Nephron progenitor cell (in vitro differentiated cells): Measurements from ENCODE around the gene TBCB.
A peak's percentile ranks its signal among the peaks of the same experiment; 100 is the strongest.

Experiments used
- DNase-seq: peaks from one replicate; pipeline ENCODE4 v3.0.0; 2021
- H3K27ac Mint-ChIP-seq: 2 replicates; pipeline ENCODE4 v1.8.0; 2021; ENCODE audit warnings: mild to moderate bottlenecking, moderate library complexity, mixed read lengths
- H3K27me3 Mint-ChIP-seq: 2 replicates; pipeline ENCODE4 v1.8.0; 2021; ENCODE audit warnings: mild to moderate bottlenecking, low read depth, mixed read lengths; ENCODE audit not compliant: poor library complexity
- H3K36me3 Mint-ChIP-seq: 2 replicates; pipeline ENCODE4 v1.8.0; 2021; ENCODE audit warnings: low read depth, mixed read lengths
- H3K4me1 Mint-ChIP-seq: 2 replicates; pipeline ENCODE4 v1.8.0; 2021; ENCODE audit warnings: mixed read lengths
- H3K4me3 Mint-ChIP-seq: 2 replicates; pipeline ENCODE4 v1.8.0; 2021; ENCODE audit warnings: mild to moderate bottlenecking, moderate library complexity, mixed read lengths
- H3K9me3 Mint-ChIP-seq: 2 replicates; pipeline ENCODE4 v1.8.0; 2021; ENCODE audit warnings: mild to moderate bottlenecking, moderate library complexity, mixed read lengths
- TF ChIP-seq, protein P1 (sequence below): fragments of 200-600 bp; sonication (generic); IDR thresholded peaks from 2 replicates; pipeline ENCODE4 v1.5.0; 2021; ENCODE audit warnings: antibody characterized with exemption

Gene TBCB

DNA sequence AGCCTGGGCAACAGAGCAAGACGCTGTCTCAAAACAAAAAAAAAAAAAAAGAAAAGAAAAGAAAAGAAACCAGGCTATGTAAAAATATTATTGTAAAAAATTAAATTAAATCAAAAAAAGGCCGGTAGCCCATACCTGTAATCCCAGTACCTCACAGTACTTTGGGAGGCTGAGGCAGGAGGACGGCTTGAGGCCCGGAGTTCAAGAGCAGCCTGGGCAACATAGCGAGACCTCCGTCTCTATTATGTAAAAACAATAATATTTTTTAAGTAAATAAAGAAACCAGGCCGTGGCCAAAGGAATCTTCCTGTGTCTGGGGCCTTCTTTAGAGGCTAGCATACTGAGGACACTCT, 23.8 kb downstream of the TBCB start:
- Mint-ChIP-seq H3K9me3 (no peaks in the 10 kb centered on the region), H3K27me3 (peaks cover 12% of the 10 kb centered on the region), H3K27ac (peak overlapping the region; percentile 69), H3K4me1 (peaks cover 19% of the 10 kb centered on the region), H3K4me3 (peak overlapping the region; percentile 99), H3K36me3 (peaks cover 19% of the 10 kb centered on the region)
- TF ChIP-seq, protein P1, sequence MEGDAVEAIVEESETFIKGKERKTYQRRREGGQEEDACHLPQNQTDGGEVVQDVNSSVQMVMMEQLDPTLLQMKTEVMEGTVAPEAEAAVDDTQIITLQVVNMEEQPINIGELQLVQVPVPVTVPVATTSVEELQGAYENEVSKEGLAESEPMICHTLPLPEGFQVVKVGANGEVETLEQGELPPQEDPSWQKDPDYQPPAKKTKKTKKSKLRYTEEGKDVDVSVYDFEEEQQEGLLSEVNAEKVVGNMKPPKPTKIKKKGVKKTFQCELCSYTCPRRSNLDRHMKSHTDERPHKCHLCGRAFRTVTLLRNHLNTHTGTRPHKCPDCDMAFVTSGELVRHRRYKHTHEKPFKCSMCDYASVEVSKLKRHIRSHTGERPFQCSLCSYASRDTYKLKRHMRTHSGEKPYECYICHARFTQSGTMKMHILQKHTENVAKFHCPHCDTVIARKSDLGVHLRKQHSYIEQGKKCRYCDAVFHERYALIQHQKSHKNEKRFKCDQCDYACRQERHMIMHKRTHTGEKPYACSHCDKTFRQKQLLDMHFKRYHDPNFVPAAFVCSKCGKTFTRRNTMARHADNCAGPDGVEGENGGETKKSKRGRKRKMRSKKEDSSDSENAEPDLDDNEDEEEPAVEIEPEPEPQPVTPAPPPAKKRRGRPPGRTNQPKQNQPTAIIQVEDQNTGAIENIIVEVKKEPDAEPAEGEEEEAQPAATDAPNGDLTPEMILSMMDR: no peak
- no peak for DNase-seq

DNA sequence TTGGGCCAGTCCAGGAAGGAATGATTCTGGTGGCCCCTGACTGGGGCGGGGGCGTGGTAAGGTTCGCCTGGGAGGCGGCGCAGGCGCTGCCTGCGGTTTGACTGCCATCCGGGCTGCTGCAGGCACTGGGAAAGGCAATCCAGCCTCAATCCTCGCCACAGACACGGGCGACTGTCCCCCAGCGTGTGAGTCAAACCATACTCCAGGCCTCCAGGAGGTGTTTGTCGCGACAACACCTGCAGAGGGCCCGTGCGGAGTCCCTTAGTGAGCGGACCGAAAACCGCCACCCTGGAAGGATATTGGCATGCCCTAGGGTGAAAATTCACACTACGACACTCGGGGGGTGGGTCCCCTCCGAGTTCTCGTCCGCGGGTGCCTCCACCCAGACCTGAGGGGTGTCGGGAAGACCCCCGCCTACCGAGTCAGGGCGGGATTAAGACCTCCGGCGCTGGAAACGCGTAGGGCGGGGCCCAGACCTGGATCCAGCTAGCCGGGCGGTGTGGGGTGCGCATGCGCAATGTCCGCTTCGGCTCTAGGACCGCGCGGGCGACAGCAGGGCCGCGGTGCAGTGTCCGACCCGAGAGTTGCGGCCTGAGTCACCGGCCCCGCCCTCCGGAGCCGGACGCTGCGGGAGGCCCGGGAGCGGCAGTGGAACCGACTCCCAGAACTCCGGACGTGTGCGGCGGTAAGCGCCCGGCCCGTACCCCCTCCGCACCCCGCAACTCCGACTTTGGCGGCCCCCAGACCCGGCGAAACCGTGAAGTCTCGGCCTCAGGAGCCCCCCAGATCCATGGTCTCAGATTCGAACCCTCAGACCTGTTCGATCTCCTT, 24.4 kb downstream of the TBCB start, which contains the start of gene CAPNS1:
CAPNS1 (plus strand) TSS at position 594 of the 831 bp plus-strand sequence. CDS start 946 bp downstream, outside the sequence.
- TF ChIP-seq, protein P1: no peak
- H3K27me3 Mint-ChIP-seq: peaks cover 12% of the 10 kb centered on the region
- peaks cover 22% of the 10 kb centered on the region for H3K36me3 Mint-ChIP-seq
- no peaks in the 10 kb centered on the region for H3K9me3 Mint-ChIP-seq
- H3K4me1 Mint-ChIP-seq: peaks cover 19% of the 10 kb centered on the region
- peak; percentile 98 for DNase-seq
- peak within 1 kb of the TSS; percentile 96 for H3K27ac Mint-ChIP-seq
- H3K4me3 Mint-ChIP-seq: peak within 1 kb of the TSS; percentile 99

DNA sequence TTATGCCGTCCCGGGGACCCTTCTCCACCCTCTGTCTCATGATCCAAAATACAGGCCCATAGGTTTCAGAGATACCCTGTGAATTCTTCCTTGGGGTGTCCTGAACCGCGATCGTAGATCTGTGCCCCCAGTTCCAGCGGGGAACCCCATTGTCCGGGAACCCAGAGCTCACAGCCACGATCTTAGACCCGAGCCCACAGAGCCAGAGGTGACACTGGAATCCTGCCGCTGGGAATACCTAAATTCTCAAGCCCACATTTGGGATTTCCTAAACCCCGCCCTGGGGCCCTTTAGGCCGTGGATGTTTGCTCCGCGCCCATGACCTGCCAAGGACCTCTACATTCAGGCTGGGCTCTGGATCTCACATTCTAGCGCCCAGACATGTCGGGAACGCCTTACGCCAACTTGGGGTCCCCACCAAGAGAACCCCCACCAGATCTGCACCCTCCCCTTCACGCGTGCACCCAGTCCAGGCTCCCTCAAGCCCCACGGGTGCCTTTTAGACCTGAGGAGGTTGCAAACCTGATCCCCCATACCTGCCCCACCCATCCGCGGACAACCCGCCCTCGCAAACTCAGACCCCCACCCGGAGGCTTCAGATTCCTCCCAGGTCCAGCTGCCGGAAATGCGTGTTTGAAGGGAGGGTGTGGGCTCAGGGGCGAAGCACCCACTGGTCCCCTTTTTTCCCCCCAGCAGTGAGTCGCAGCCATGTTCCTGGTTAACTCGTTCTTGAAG, 25.2 kb downstream of the TBCB start:
- H3K9me3 Mint-ChIP-seq: no peaks in the 10 kb centered on the region
- H3K27ac Mint-ChIP-seq: peak overlapping the region; percentile 96
- peak; percentile 37 for DNase-seq
- peaks cover 6% of the 10 kb centered on the region for H3K27me3 Mint-ChIP-seq
- H3K4me3 Mint-ChIP-seq: peak overlapping the region; percentile 99
- peaks cover 19% of the 10 kb centered on the region for H3K4me1 Mint-ChIP-seq
- peaks cover 27% of the 10 kb centered on the region for H3K36me3 Mint-ChIP-seq
- TF ChIP-seq, protein P1: no peak

DNA sequence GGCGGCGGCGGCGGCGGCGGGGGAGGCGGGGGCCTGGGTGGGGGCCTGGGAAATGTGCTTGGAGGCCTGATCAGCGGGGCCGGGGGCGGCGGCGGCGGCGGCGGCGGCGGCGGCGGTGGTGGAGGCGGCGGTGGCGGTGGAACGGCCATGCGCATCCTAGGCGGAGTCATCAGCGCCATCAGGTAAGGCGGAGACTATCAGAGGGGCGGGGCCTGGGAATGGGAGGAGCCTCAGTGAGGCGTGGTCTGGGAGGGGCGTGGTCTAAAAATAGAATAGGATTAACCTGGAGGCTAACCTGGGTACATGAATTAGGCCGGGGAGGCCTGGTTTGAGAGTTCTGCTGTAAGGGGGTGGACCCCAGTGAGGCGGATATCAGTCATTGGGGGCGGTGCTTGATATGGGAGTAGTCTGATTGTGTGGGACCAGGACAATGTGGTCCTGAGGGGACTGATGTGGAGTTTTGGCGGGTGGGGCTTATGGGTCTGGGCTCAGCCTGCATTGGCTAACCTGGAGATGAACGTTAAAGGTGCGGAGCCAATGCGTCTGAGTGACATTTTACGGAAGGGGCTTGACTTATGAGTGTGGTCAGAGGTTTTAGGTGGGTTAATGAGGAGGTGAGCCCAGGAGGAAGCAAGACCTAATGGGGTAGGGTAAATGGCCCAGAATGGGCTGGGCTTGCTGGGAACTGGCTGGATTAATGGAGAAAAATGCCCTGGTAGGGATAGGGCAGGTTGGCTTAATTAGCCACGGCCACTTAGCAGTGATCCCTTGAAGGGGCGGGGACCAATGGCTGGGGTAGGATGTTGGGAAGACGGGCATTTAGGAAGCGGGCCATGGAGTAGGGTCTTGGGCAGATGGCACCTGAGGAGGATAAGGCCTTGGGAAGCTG, 26.0 kb downstream of the TBCB start:
- Mint-ChIP-seq H3K4me1 (peaks cover 19% of the 10 kb centered on the region), H3K27me3 (peaks cover 5% of the 10 kb centered on the region), H3K9me3 (no peaks in the 10 kb centered on the region), H3K36me3 (peaks cover 35% of the 10 kb centered on the region), H3K4me3 (peak overlapping the region; percentile 99), H3K27ac (peak overlapping the region; percentile 62)
- peak; percentile 88 for DNase-seq
- TF ChIP-seq, protein P1: no peak

DNA sequence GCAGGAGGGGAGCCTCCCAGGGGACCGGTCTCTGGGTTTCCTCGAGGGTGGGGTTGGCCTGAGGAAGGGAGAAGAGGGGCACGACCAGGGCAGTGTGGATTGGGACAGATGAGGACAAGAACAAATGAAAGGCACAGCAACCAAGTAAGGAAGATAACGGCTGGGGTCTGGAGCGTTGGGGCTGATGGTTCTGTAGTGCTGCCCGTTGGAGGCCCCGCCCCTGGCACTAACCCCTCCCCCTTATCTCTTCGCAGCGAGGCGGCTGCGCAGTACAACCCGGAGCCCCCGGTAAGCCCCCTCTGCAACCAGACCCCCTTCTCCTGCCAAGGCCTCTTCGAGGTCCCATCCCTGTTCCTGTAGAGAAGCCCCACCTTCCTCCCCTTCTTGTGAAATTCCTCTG, 26.8 kb downstream of the TBCB start:
- Mint-ChIP-seq H3K27ac (no peak overlapping the region), H3K9me3 (no peaks in the 10 kb centered on the region), H3K4me3 (no peak overlapping the region), H3K27me3 (peaks cover 5% of the 10 kb centered on the region), H3K4me1 (peaks cover 12% of the 10 kb centered on the region), H3K36me3 (peaks cover 43% of the 10 kb centered on the region)
- TF ChIP-seq, protein P1: no peak
- no peak for DNase-seq
